GM19395 (cell line): Measurements from ENCODE around the gene ZNF582.
"Not testable (repeated sequence)": the region's sequence is repeated elsewhere in the genome, so short reads cannot be mapped to it uniquely, and the experiment has no call there.

Source experiments
- ATAC-seq: cut with Tn5 transposase; IDR thresholded peaks from one replicate; pipeline ENCODE4 v1.9.1; 2021; ENCODE audit warnings: mild to moderate bottlenecking, moderate library complexity; ENCODE audit not compliant: unreplicated experiment

The ZNF582 gene

DNA sequence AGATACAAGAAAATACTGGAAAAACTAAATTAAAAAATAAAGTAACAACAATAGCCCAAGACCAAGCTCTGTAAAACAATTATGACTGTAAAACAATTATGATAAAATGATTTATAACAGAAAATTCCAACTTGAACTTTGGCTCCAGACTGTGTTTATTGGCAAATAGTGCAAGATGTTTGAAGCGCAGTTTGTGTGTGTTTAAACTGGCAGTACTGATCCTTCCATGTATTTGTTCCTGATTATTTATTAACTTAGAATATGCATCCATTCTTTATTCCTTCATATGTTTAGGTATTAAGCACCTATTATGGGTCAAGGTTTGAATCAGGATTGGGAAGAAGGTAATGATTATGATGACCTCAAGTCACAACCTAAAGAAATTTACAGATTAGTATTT lies 37.8 kb downstream of the ZNF582 start:
- ATAC-seq = no peak

DNA sequence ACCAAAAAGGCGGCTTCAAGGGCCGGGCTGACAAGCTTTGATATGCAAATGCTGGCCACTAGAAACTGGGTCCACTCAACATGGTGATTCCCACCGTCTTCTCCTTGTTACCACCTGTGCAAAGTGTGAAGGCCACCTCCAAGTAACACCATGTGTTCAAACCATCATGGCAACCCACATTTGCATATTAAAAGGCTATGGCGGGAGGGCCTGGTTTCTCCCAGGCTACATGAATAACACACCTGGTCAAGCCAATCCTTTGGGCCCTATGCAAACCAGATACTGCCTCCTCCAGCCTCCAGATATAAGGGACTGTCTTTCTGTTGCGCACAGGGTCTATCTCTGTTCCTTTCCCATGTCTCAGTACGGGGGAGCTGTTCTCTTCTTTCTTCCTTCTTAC lies 42.1 kb downstream of the ZNF582 start:
- no peak for ATAC-seq

DNA sequence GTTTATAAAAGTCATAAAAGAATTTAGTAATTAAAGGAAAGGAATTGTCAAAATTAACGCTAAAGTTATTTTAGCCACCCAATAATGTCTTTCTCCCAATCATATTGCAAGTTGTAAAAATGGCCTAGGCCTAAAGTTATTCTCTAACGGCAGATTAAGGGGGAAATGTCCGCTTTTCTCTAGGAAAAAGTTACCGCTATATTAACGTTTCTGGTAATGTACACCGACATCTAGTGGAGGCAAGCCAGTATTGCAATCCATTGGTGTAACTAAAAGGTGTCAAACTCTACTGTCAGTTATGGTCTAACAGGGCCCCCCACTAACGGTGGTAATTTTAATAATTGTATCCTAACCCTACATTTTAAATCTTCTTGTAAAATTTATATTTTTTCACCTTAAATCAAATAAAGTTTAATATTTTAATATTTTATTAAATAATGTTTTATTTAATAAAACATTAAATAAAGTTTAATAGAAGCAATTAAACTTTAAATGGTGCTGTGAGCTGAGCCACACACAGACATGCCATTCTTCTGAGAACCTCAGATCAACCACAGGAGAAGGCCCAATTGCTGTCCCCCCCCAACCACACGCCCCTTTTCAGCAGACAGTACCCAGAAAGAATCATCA lies 42.8 kb downstream of the ZNF582 start:
- ATAC-seq = no peak

DNA sequence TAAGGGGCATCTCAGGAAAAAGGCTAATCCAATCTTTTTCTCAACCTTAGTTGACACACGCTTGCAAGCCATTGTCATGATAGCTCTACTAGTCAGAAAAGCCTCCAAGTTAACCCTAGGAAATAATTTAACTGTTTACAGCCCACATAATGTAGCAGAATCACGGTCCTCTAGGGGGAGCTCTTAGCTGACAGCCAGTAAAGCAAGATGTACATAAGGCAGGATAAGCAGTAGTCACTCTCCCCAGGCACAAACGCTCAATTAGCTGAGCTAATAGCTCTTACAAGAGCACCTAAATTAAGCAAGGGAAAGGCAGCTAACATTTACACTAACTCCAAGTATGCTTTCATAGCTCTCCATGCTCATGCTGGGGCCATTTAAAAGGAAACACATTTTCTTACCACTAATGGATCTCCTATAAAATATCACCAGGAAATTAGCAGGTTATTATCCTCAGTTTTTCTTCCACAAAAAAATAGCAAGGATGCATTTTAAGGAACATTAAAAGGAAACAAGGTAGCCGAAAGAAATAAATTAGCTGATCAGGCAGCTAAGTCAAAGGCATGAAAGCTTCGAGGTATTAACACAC lies 45.0 kb downstream of the ZNF582 start:
- no peak for ATAC-seq

DNA sequence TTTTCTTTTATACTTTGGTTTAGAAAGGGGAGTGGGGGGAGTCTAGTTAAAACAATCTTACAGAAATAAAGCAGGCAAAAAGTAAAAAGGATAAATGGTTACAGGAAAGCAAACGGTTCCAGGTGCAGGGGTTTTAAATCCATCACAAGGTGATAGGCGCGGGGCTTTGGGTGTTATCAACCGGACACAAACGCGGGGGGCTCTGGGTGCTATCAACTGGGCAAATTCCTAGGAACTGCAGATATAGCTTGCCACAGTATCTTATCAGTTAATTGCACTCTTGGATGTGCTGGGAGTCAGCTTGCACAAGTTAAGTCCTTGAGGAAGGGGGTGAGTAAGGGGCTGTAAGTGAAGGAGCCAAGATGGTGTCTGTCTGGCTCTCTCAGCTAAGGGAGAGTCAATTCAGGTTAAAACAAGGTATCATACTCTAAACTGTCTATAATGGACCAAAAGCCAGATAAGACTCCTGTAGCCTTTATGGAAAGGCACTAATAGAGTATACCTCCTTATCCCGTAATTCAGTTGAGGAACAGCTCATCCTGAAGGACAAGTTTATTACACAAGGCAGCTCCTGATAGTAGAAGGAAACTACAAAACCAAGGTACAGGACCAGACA lies 46.1 kb downstream of the ZNF582 start:
- ATAC-seq = no peak

DNA sequence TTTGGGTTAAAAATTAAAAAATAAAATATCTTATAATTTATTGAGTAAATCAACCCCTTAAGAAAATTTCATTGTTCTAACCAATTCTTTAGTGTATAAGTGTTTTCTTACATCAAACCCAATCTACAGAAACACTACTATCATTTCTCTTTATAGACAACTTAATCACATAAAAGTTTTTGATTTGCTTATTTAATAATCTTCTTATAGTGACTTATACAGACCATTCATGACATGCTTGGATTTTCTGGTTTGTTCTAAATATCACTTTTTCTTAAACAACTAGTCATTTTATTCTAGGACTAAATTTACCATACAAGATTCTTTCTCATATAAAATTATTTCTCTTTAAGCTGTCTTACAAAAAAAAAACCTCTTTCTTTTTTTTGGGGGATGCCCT lies 51.4 kb downstream of the ZNF582 start:
- ATAC-seq = no peak

DNA sequence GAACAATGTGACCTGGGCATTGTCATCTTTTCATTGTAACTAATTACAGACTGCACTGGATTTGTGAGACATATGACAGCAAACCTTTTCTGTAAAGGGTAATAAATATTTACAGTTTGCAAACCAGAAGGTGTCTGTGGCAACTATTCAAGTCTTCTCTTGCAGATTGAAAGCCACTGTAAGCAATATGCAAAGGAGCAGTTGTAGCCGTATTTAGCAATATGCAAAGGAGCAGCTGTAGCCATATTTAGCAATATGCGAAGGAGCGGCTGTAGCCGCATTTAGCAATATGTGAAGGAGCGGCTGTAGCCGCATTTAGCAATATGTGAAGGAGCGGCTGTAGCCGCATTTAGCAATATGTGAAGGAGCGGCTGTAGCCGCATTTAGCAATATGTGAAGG lies 54.3 kb downstream of the ZNF582 start:
- not testable (repeated sequence) for ATAC-seq

DNA sequence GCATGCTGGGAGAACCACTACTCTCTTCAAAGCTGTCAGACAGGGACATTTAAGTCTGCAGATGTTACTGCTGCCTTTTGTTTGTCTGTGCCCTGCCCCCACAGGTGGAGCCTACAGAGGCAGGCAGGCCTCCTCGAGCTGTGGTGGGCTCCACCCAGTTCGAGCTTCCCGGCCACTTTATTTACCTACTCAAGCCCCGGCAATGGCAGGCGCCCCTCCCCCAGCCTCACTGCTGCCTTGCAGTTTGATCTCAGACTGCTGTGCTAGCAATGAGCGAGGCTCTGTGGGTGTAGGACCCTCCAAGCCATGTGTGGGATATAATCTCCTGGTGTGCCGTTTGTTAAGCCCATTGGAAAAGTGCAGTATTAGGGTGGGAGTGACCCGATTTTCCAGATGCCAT lies 56.3 kb downstream of the ZNF582 start:
- ATAC-seq = not testable (repeated sequence)

DNA sequence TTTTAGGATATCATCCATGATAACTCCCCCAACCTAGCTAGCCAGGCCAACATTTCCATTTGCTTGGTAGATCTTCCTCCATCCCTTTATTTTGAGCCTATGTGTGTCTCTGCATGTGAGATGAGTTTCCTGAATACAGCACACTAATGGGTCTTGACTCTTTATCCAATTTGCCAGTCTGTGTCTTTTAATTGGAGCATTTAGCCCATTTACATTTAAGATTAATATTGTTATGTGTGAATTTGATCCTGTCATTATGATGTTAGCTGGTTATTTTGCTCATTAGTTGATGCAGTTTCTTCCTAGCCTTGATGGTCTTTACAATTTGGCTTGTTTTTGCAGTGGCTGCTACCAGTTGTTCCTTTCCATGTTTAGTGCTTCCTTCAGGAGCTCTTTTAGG lies 58.0 kb downstream of the ZNF582 start:
- ATAC-seq = not testable (repeated sequence)

DNA sequence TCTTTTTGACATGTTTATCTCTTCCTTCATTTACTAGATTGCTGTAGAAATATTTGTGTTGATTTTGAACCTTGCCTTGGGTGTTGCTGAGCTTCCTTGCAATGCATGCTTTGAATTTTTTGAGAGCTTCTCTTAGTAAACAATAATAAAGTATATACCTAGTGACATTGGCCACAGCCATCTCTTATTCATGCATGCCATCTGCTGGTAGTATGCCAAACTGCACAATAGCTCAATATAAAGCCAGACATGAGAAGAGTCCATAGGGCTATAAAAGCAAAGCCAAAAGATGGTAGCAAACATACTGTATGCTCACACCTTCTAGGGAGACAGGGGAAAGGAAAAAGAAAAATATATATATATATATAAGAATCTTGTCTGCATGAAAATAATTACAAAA lies 59.8 kb downstream of the ZNF582 start:
- ATAC-seq = no peak
